DOHH2 (cell line): Measurements from ENCODE around the gene NTNG1.

Experiments
- EZH2phosphoT487 ChIP-seq: fragments of 200-600 bp; sonication (generic); IDR thresholded peaks from 2 replicates; pipeline ENCODE4 v1.6.1; 2017; ENCODE audit warnings: borderline replicate concordance, mild to moderate bottlenecking, antibody characterized with exemption, low read length, moderate library complexity, mixed read lengths
- TF ChIP-seq, protein P1 (sequence below): fragments of 200-600 bp; sonication (generic); IDR thresholded peaks from one replicate; pipeline ENCODE4 v1.5.1; 2014; ENCODE audit warnings: antibody characterized with exemption, mild to moderate bottlenecking, low read depth, low read length; ENCODE audit not compliant: poor library complexity, severe bottlenecking

GRCh38 chr1:107267489-107267888 lies 126.7 kb downstream of the NTNG1 start:
- TF ChIP-seq, protein P1, sequence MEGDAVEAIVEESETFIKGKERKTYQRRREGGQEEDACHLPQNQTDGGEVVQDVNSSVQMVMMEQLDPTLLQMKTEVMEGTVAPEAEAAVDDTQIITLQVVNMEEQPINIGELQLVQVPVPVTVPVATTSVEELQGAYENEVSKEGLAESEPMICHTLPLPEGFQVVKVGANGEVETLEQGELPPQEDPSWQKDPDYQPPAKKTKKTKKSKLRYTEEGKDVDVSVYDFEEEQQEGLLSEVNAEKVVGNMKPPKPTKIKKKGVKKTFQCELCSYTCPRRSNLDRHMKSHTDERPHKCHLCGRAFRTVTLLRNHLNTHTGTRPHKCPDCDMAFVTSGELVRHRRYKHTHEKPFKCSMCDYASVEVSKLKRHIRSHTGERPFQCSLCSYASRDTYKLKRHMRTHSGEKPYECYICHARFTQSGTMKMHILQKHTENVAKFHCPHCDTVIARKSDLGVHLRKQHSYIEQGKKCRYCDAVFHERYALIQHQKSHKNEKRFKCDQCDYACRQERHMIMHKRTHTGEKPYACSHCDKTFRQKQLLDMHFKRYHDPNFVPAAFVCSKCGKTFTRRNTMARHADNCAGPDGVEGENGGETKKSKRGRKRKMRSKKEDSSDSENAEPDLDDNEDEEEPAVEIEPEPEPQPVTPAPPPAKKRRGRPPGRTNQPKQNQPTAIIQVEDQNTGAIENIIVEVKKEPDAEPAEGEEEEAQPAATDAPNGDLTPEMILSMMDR: no peak
- TF ChIP-seq EZH2phosphoT487: no peak
